Measurements from ENCODE around the gene GDA.

GDA gene

DNA sequence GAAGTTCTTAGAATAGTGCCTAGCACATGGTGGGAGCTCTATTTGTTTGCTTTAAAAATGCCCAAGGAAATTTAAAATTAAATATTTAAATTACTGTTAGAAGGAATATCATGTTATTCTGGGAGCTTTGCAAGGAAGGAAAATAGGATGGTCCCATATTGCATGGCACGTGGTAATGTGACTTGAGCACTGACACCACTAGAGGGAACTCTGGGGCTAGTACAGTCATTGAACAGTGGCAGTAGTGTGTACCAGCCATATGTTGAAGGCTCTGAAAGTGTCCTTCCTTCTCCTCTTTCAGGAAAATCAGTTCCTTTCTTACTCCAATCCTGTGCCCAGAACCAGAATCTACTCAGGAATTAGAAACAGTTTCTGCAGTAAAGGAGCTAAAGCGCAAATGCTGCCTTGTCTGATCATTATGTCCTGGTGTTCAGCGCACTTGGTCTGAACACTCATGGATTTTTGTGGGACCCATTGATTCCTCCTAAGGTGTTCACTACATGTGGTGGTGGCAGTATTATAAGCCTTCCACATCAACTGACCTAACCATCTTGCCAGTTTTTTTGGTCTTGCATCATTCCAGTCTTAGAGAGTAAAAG lies 54.1 kb downstream of the GDA start:
- TF ChIP-seq, protein P1, sequence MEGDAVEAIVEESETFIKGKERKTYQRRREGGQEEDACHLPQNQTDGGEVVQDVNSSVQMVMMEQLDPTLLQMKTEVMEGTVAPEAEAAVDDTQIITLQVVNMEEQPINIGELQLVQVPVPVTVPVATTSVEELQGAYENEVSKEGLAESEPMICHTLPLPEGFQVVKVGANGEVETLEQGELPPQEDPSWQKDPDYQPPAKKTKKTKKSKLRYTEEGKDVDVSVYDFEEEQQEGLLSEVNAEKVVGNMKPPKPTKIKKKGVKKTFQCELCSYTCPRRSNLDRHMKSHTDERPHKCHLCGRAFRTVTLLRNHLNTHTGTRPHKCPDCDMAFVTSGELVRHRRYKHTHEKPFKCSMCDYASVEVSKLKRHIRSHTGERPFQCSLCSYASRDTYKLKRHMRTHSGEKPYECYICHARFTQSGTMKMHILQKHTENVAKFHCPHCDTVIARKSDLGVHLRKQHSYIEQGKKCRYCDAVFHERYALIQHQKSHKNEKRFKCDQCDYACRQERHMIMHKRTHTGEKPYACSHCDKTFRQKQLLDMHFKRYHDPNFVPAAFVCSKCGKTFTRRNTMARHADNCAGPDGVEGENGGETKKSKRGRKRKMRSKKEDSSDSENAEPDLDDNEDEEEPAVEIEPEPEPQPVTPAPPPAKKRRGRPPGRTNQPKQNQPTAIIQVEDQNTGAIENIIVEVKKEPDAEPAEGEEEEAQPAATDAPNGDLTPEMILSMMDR (IDR thresholded peaks at IDR 0.05) = no peak
- Histone ChIP-seq H3K4me3 (no peak overlapping the region), H3K27ac (no peak overlapping the region)
- DNase-seq (ENCODE audit: low spot score) = no peak

DNA sequence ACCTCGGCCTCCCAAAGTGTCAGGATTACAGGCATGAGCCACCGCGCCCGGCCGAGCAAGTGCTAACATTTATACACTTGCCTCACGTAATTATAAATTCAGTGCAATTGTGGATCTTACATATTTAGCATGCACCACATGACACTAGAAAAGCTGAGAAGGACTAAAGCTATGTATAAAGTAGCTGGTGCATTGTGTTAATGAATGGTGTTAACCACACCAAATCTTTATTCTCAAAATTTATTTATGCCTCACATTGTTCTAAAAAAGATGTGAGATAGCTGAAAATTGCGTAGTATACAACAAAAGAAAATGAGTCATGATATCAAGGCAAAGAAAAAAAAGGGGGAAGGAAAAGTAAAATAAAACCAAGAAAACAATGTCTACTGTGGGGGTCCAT lies 54.8 kb downstream of the GDA start:
- Histone ChIP-seq H3K4me3 (no peak overlapping the region), H3K27ac (no peak overlapping the region)
- TF ChIP-seq, protein P1 (IDR thresholded peaks at IDR 0.05) = no peak
- no peak for DNase-seq (ENCODE audit: low spot score)

- TF ChIP-seq, protein P1 (IDR thresholded peaks at IDR 0.05) = no peak
- no peak overlapping the region for H3K27ac ChIP-seq
- DNase-seq (ENCODE audit: low spot score) = no peak
- no peak overlapping the region for H3K4me3 ChIP-seq
Observed at GRCh38 chr9:72205513-72205912, 56.3 kb downstream of the GDA start.

- Histone ChIP-seq H3K4me3 (no peak overlapping the region), H3K27ac (no peak overlapping the region)
- DNase-seq (ENCODE audit: low spot score) = no peak
- TF ChIP-seq, protein P1 (IDR thresholded peaks at IDR 0.05) = no peak
Observed at GRCh38 chr9:72207278-72207677, 58.0 kb downstream of the GDA start.

- TF ChIP-seq, protein P1 (IDR thresholded peaks at IDR 0.05) = no peak
- no peak for DNase-seq (ENCODE audit: low spot score)
- H3K27ac ChIP-seq = no peak overlapping the region
- H3K4me3 ChIP-seq = no peak overlapping the region
Observed at GRCh38 chr9:72210522-72210921, 61.3 kb downstream of the GDA start.

DNA sequence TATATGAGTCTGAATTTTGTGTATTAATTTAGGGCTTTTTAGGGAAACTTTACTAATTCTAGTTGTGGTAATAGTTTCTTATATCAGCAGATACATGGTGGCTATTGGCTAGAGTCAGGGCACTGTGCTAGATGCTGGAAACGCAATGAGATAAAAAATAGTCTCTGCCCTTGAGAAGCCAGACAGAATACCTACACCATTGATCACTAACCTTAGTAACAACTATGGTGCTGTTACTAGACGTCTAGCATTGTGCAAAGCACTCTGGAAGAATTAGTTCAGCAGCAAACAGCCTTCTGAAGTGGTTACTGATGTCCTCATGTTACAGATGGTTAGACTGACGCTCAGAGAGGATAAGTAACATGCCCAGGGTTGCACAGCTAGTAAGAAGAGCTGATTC lies 61.8 kb downstream of the GDA start:
- no peak for DNase-seq (ENCODE audit: low spot score)
- Histone ChIP-seq H3K27ac (no peak overlapping the region), H3K4me3 (no peak overlapping the region)
- TF ChIP-seq, protein P1 (IDR thresholded peaks at IDR 0.05) = no peak

GRCh38 chr9:72213906-72214305 lies 64.7 kb downstream of the GDA start:
- no peak overlapping the region for H3K4me3 ChIP-seq
- no peak overlapping the region for H3K27ac ChIP-seq
- no peak for DNase-seq (ENCODE audit: low spot score)
- TF ChIP-seq, protein P1 (IDR thresholded peaks at IDR 0.05) = no peak

Measured in coronary artery (tissue), 2 donors.